Mononuclear cell (primary cell): ENCODE data around the gene GZMM. TPM values are rescaled to one million over a fixed set of nuclear protein-coding genes. Genes with fewer than 3 reads are reported as not detected.
"Not testable (repeated sequence)": the region's sequence is repeated elsewhere in the genome, so short reads cannot be mapped to it uniquely, and the experiment has no call there.

ENCODE experiments used
- H3K27me3 ChIP-seq: 2 replicates; pipeline ENCODE4 v1.6.0; 2011; ENCODE audit warnings: low read length, control low read depth; ENCODE audit not compliant: insufficient read depth
- H3K4me1 ChIP-seq: 2 replicates; pipeline ENCODE4 v1.5.1; 2011; ENCODE audit warnings: mild to moderate bottlenecking, low read length, control low read depth; ENCODE audit not compliant: insufficient read depth
- H3K4me3 ChIP-seq: 2 replicates; pipeline ENCODE4 v1.5.1; 2011; ENCODE audit warnings: mild to moderate bottlenecking, low read length, moderate library complexity
- H3K9me3 ChIP-seq: 2 replicates; pipeline ENCODE4 v1.5.1; 2011; ENCODE audit warnings: low read depth, mild to moderate bottlenecking, control low read depth, low read length
- total RNA-seq: library from RNA; depleted of rRNA; stranded (reverse); fragments of >200 nt; gene quantifications from one replicate; pipeline ENCODE4 v1.2.3, GENCODE V29; 2012

GZMM gene
- total RNA-seq, 1 donor: 63.7 TPM

- Histone ChIP-seq H3K9me3 (no peaks in the 10 kb centered on the region), H3K4me3 (no peak overlapping the region), H3K27me3 (no peaks in the 10 kb centered on the region), H3K4me1 (peaks cover 32% of the 10 kb centered on the region)
Observed at GRCh38 chr19:577439-578392, 33.9 kb downstream of the GZMM start.

DNA sequence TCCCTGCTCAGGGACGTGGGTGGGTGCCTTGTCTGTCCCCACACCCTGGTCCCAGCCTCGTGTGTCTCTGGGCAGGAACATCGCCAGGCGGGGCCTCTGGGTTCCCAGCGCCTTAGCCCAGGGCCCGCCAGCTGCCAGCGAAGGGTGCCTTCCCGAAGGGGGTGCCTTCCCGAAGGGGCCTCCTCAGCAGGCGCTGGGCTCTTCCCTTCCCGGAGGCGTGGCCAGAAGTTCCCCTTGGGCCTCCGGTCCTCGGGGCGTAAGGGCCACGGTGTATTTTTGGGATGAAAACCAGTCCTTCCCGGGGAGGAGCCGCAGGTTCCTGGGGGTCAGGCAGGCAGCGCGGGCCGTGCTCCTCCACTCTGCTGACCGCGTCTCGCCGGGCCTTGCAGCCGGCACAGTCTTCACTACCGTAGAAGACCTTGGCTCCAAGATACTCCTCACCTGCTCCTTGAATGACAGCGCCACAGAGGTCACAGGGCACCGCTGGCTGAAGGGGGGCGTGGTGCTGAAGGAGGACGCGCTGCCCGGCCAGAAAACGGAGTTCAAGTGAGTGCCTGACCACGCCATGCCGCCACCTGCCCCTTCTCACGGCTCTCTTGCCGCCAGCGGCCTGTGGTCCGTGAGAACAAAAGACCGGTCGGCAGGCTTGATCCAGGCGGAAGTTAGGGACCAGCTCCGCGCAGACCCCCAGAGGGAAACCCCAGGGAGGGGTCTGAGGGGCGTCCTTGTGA, 35.4 kb downstream of the GZMM start:
- Histone ChIP-seq H3K4me1 (peaks cover 18% of the 10 kb centered on the region), H3K4me3 (no peak overlapping the region), H3K27me3 (no peaks in the 10 kb centered on the region), H3K9me3 (no peaks in the 10 kb centered on the region)

GRCh38 chr19:579842-580155, 35.9 kb downstream of the GZMM start:
- no peaks in the 10 kb centered on the region for H3K9me3 ChIP-seq
- no peak overlapping the region for H3K4me3 ChIP-seq
- no peaks in the 10 kb centered on the region for H3K27me3 ChIP-seq
- H3K4me1 ChIP-seq: peaks cover 12% of the 10 kb centered on the region

DNA sequence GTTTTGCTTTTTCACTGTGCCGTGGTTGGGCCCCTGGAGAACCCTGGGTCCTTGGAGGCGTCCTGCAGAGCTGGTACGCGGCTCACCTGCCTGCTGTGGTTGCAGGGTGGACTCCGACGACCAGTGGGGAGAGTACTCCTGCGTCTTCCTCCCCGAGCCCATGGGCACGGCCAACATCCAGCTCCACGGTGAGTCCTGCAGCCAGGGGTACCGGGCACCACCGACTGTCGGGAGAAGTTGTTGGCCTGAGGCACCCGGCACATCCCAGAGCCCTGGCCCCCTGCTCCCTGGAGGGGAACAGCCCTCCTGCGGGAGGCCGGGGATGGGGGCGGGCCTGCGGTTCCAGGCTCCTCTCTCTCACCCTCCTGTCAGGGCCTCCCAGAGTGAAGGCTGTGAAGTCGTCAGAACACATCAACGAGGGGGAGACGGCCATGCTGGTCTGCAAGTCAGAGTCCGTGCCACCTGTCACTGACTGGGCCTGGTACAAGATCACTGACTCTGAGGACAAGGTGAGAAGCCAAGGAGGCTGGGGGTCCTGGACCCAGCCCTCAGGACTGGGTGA, 36.5 kb downstream of the GZMM start:
- H3K4me1 ChIP-seq: peaks cover 7% of the 10 kb centered on the region
- no peak overlapping the region for H3K4me3 ChIP-seq
- H3K27me3 ChIP-seq: no peaks in the 10 kb centered on the region
- no peaks in the 10 kb centered on the region for H3K9me3 ChIP-seq

- Histone ChIP-seq H3K4me3 (no peak overlapping the region), H3K27me3 (no peaks in the 10 kb centered on the region), H3K9me3 (no peaks in the 10 kb centered on the region), H3K4me1 (no peaks in the 10 kb centered on the region)
Observed at GRCh38 chr19:581399-582111, 37.7 kb downstream of the GZMM start.

GRCh38 chr19:582497-583197, 38.8 kb downstream of the GZMM start:
- no peaks in the 10 kb centered on the region for H3K27me3 ChIP-seq
- H3K4me1 ChIP-seq: no peaks in the 10 kb centered on the region
- H3K9me3 ChIP-seq: no peaks in the 10 kb centered on the region
- no peak overlapping the region for H3K4me3 ChIP-seq

DNA sequence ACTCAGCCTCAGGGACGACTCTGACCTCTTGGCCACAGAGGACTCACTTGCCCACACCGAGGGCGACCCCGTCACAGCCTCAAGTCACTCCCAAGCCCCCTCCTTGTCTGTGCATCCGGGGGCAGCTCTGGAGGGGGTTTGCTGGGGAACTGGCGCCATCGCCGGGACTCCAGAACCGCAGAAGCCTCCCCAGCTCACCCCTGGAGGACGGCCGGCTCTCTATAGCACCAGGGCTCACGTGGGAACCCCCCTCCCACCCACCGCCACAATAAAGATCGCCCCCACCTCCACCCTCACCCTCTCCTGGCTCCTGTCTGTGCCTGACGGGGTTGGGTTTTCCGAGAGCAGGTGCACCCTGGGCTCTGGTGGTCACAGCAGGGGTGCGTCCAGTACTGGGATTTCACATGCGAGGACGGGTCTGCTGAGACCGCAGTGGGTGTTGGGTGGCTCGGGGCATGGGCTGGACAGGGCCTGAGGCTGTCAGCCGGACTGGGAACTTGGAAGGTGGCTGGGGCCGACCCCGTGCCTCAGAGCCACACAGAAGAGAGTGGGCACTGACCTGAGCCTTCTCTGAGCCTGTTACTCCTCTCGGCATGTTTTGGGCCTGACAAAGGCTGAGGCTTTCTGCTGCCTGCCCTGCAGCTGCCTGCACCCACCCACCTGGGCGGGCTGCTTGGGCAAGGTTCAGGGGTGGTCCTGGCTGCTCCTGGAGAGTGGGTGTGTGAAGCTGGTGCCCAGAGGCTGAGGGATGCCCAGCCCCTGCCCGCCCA, 39.5 kb downstream of the GZMM start:
- peaks cover 1% of the 10 kb centered on the region for H3K4me1 ChIP-seq
- H3K4me3 ChIP-seq: no peak overlapping the region
- no peaks in the 10 kb centered on the region for H3K9me3 ChIP-seq
- peaks cover 5% of the 10 kb centered on the region for H3K27me3 ChIP-seq

DNA sequence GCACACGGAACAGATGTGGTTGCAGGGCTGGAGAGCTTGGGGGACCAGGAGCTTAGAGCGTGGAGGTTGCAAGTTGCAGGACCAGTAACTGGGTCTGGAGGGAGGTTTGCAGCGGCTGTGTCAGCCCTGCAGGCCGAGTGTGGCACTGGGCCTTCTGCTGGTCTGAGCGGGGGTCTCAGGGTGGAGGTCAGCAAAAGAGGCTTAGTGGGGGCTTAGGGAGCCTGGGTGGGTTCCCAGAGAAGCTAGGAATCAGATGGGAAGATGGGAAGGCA, 40.1 kb downstream of the GZMM start:
- Histone ChIP-seq H3K4me3 (no peak overlapping the region), H3K9me3 (no peaks in the 10 kb centered on the region), H3K4me1 (peaks cover 6% of the 10 kb centered on the region), H3K27me3 (peaks cover 10% of the 10 kb centered on the region)

DNA sequence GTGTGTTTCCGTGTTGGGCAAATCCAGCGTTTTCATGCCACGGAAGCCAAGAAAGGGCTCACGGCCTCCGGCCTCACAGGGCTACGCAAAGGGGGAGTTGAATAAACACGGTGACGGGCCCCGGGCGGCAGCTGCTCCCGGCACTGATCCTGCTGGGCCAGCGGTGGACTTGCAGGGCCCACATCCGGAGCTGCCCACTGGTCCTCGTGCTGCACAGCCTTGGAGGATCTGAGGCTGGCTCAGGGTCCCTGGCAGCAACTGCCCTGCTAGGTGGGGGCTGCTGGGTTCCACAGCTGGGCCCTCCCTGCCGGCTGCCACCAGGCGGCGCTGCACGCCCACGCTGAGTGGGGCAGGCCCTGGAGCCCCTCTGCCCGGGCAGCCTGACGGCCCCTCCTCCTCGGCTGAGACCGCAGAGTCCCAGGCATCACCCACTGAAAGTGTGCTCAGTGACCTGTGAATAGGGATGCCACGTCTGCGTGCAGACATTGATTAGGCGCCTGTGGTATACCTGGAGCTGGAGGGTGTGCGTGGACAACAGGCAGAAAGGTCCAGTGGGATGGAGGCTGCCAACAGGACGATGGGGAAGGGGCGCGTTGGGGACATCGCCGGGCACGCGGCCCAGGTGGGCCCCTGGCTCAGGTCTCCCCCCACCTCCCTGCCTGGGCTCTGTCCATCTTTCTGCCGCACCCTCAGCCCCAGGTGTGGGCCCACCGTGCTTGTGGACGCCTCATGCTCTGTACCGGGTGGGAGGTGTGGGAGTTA, 40.6 kb downstream of the GZMM start:
- Histone ChIP-seq H3K4me1 (peaks cover 10% of the 10 kb centered on the region), H3K4me3 (no peak overlapping the region), H3K27me3 (peaks cover 16% of the 10 kb centered on the region), H3K9me3 (no peaks in the 10 kb centered on the region)

DNA sequence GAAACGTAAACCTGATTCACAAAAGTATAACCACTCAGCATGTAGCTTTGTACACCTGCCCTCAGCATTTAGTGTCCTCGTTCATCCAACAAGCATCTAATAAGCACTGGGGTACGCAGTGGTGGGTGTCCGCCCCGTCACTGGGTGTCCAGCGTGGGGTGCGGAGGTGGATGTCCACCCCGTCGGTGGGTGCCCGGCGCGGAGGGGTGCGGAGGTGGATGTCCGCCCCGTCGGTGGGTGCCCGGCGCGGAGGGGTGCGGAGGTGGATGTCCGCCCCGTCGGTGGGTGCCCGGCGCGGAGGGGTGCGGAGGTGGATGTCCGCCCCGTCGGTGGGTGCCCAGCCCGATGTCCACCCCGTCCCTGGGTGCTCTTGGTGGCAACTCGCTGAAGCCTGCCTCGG, 41.3 kb downstream of the GZMM start:
- H3K9me3 ChIP-seq, H3K4me3 ChIP-seq: not testable (repeated sequence)
- peaks cover 11% of the 10 kb centered on the region for H3K4me1 ChIP-seq
- H3K27me3 ChIP-seq: peaks cover 16% of the 10 kb centered on the region

- H3K4me1 ChIP-seq: peaks cover 12% of the 10 kb centered on the region
- no peak overlapping the region for H3K4me3 ChIP-seq
- no peaks in the 10 kb centered on the region for H3K9me3 ChIP-seq
- H3K27me3 ChIP-seq: peaks cover 16% of the 10 kb centered on the region
Observed at GRCh38 chr19:585551-586110, 41.8 kb downstream of the GZMM start.

DNA sequence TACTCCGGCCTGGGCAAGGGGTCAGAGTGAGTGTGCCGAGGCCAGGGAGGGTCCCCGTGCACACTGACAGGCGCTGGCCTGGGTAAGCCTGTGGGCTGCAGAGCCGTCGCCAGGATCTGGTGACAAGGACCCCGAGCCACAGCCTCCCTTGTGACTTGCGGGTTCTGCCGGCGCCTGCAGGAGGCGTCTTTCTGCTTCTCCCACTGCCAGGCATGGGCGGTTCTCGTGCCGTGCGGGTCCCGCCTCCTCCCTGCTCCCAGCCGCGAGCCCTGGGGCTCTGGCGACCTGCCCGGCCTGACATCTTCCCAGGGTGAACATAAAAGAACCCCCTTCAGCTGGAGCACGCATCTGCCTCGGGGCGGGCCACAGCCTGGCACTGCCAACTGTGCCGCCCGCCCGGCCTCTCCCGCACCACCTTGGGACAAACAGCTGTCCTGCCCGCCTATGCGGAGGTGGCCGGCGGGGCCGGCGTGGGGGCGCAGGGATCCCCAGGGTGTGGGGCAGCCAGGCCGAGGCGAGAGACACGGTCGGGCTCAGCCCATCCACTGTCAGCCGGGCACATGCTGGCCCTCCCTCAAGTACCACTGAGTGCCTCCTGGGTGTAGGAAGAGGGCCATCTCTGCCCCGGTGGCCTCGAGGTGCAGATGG, 44.4 kb downstream of the GZMM start:
- H3K9me3 ChIP-seq: no peaks in the 10 kb centered on the region
- H3K4me1 ChIP-seq: peaks cover 16% of the 10 kb centered on the region
- H3K4me3 ChIP-seq: no peak overlapping the region
- H3K27me3 ChIP-seq: peaks cover 24% of the 10 kb centered on the region
